Caco-2 (cell line): ENCODE measurements around the gene NFATC1. TPM values are rescaled to one million over a fixed set of nuclear protein-coding genes. Genes with fewer than 3 reads are reported as not detected.

Experiments used
- BruUV-seq: library from RNA; stranded (reverse); fragments of 400-500 nt; replicated peaks from 2 replicates; lab custom pipeline; 2021; lab: Mats Ljungman, UMichigan
- CTCF ChIA-PET: fragments of 300-600 bp; sonication (Branson Sonifier 250); formaldehyde crosslinking; loops from one replicate; lab custom pipeline; 2022; ENCODE audit warnings: antibody characterized with exemption; lab: Charles Lee
- POLR2A ChIA-PET: fragments of 300-600 bp; sonication (Branson Sonifier 250); formaldehyde crosslinking; loops from one replicate; lab custom pipeline; 2022; ENCODE audit warnings: antibody characterized with exemption; lab: Charles Lee
- DNase-seq, 2 experiments: peaks; one replicate each; pipeline versions ENCODE4 v3.0.0 to v3.0.0-alpha.2; 2020 to 2022
- H3K27me3 ChIP-seq: replicated peaks from 2 replicates; pipeline ENCODE4 v1.6.0; 2011; ENCODE audit warnings: low read length; ENCODE audit not compliant: control insufficient read depth, insufficient read depth
- H3K36me3 ChIP-seq: 2 replicates; pipeline ENCODE4 v1.5.1; 2011; ENCODE audit warnings: low read length; ENCODE audit not compliant: control insufficient read depth, insufficient read depth
- H3K4me1 ChIP-seq: fragments of 250-450 bp; sonication (Bioruptor Pico); 2 replicates; pipeline ENCODE4 v1.5.1; 2020; ENCODE audit warnings: mild to moderate bottlenecking
- H3K4me3 ChIP-seq: 2 replicates; pipeline ENCODE4 v1.5.1; 2011; ENCODE audit warnings: low read depth, mild to moderate bottlenecking, control low read depth, low read length
- H3K9me3 ChIP-seq: fragments of 250-450 bp; sonication (Bioruptor Pico); 2 replicates; pipeline ENCODE4 v1.5.1; 2020; ENCODE audit warnings: mild to moderate bottlenecking, moderate library complexity
- H3K27ac Mint-ChIP-seq: one replicate; pipeline ENCODE4 v1.8.0; 2022; ENCODE audit warnings: mixed read lengths; ENCODE audit not compliant: unreplicated experiment
- H3K27me3 Mint-ChIP-seq: one replicate; pipeline ENCODE4 v1.8.0; 2022; ENCODE audit warnings: mixed read lengths; ENCODE audit not compliant: insufficient read depth, unreplicated experiment
- H3K36me3 Mint-ChIP-seq: one replicate; pipeline ENCODE4 v1.8.0; 2022; ENCODE audit warnings: mild to moderate bottlenecking, mixed read lengths; ENCODE audit not compliant: insufficient read depth, unreplicated experiment
- H3K4me1 Mint-ChIP-seq: one replicate; pipeline ENCODE4 v1.8.0; 2022; ENCODE audit warnings: low read depth, mixed read lengths; ENCODE audit not compliant: unreplicated experiment
- H3K4me3 Mint-ChIP-seq: one replicate; pipeline ENCODE4 v1.8.0; 2022; ENCODE audit warnings: mild to moderate bottlenecking, moderate library complexity, mixed read lengths; ENCODE audit not compliant: unreplicated experiment
- H3K9me3 Mint-ChIP-seq: one replicate; pipeline ENCODE4 v1.8.0; 2022; ENCODE audit warnings: mixed read lengths; ENCODE audit not compliant: unreplicated experiment
- CTCF ChIP-seq, 2 experiments: fragments of 200-600 bp in 1 of 2; IDR thresholded peaks; 1 replicate in 1 of 2; 2 replicates in 1 of 2; pipeline versions ENCODE4 v1.5.1 to v1.8.0; 2011 to 2022; ENCODE audit warnings: antibody characterized with exemption in 1 of 2, control low read depth in 1 of 2, inconsistent platforms in 1 of 2, low read depth in 1 of 2, low read length in 1 of 2, mild to moderate bottlenecking in 1 of 2, moderate library complexity in 1 of 2; ENCODE audit not compliant: insufficient read depth in 1 of 2, severe bottlenecking in 1 of 2, unreplicated experiment in 1 of 2
- intact Hi-C: fragments of 100-400 bp; cut with micrococcal nuclease; formaldehyde crosslinking; loops from one replicate; pipeline ENCODE4 v1.10.0; 2022; ENCODE audit not compliant: unreplicated experiment
- total RNA-seq: library from RNA; stranded (reverse); gene quantifications from 2 replicates; pipeline ENCODE4 v1.2.3, GENCODE V29; 2022

NFATC1 gene
- total RNA-seq, 1 experiment from 2014 or later, result 0.66 TPM

DNA sequence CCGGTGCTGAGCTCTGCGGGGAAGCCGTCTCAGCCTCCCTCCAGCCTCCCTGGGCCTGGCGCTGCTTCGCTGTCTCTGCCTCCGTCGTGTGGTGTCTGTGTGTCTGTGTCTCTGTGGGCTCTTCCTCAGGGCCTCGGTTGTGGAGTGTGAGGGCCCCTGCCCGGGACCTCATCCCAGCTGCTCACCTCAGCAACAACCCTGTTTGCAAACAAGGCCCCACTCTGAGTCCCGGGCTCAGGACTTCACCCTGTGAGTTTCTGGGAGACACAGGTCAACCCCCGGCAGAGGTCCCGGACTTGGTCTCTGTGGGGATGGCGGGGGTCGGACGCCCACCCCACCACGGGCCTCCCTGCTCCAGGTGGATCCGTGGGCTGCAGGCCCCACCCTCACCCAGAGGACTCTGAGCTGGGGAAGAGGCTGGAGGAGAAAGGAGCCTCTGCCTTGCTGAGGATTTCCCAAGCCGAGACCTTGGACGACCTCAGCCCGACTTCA lies 156.5 kb downstream of the NFATC1 start:
- Mint-ChIP-seq H3K4me3 (no peak overlapping the region), H3K27ac (no peak overlapping the region), H3K9me3 (no peaks in the 10 kb centered on the region), H3K27me3 (no peaks in the 10 kb centered on the region), H3K36me3 (no peaks in the 10 kb centered on the region), H3K4me1 (no peaks in the 10 kb centered on the region)
- Histone ChIP-seq H3K4me3 (no peak overlapping the region), H3K36me3 (no peaks in the 10 kb centered on the region), H3K9me3 (no peaks in the 10 kb centered on the region), H3K27me3 (no peaks in the 10 kb centered on the region), H3K4me1 (no peaks in the 10 kb centered on the region)
- POLR2A ChIA-PET, result no interaction called here
- CTCF ChIA-PET, result no interaction called here
- DNase-seq, result no peak
- TF ChIP-seq CTCF (IDR thresholded peaks at IDR 0.05; ENCODE audit: insufficient read depth in 1 of 2, low read depth in 1 of 2, low read length in 1 of 2, severe bottlenecking in 1 of 2, unreplicated experiment in 1 of 2), result no peak
- no TSS peak for BruUV-seq
- intact Hi-C loops, result no loop called here

DNA sequence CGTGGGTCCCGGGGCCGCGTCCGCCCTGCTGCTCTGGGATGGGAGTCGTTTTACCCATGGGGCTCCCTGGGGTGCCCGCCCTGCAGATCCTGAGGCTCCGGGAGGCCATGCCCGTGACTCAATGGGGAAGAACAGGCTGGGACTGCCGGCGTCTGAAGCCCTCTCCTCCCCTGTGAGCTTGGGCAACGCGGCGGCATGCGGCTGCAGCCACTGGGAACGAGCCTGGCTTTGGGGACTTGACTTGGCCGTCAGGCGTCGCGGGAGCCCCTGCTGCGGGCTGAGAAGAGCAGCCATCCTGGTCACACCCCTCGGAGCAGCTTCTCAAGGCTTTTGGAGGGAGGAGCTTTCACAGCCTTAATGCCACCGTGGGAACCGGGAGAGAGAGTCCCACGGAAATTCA lies 157.0 kb downstream of the NFATC1 start:
- no TSS peak for BruUV-seq
- POLR2A ChIA-PET, result no interaction called here
- H3K36me3 Mint-ChIP-seq, result no peaks in the 10 kb centered on the region
- no peaks in the 10 kb centered on the region for H3K27me3 Mint-ChIP-seq
- intact Hi-C loops, result no loop called here
- H3K36me3 ChIP-seq, result no peaks in the 10 kb centered on the region
- DNase-seq, result no peak
- no peak overlapping the region for H3K4me3 Mint-ChIP-seq
- H3K9me3 ChIP-seq, result no peaks in the 10 kb centered on the region
- no peaks in the 10 kb centered on the region for H3K4me1 ChIP-seq
- CTCF ChIA-PET, result no interaction called here
- H3K4me1 Mint-ChIP-seq, result no peaks in the 10 kb centered on the region
- H3K27ac Mint-ChIP-seq, result no peak overlapping the region
- no peak for TF ChIP-seq CTCF (IDR thresholded peaks at IDR 0.05; ENCODE audit: insufficient read depth in 1 of 2, low read depth in 1 of 2, low read length in 1 of 2, severe bottlenecking in 1 of 2, unreplicated experiment in 1 of 2)
- H3K9me3 Mint-ChIP-seq, result no peaks in the 10 kb centered on the region
- no peak overlapping the region for H3K4me3 ChIP-seq
- H3K27me3 ChIP-seq, result no peaks in the 10 kb centered on the region

DNA sequence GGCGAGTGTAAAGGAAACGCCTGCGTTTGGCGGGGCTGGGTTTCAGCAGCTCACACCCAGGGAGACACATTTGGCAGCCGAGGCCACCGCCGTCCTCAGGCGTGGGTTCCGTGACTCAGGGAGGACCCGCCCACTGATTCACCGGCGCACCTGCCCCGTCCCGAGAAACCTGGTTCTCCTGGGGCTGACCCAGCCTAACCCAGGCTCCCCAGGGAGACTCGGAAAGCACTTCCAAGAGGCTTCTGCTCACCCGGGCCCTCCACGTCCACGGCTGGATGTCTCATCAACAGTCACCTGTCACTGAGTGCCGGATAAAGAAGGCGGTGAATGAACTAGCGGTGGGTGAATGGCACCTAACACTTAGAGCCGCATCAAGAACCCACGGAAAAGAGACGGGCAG lies 157.4 kb downstream of the NFATC1 start:
- TF ChIP-seq CTCF (IDR thresholded peaks at IDR 0.05; ENCODE audit: insufficient read depth in 1 of 2, low read depth in 1 of 2, low read length in 1 of 2, severe bottlenecking in 1 of 2, unreplicated experiment in 1 of 2), result no peak

More for the DNA sequence above, 157.4 kb downstream of the NFATC1 start:
- intact Hi-C loops, result no loop called here
- Histone ChIP-seq H3K9me3 (no peaks in the 10 kb centered on the region), H3K4me1 (no peaks in the 10 kb centered on the region), H3K36me3 (no peaks in the 10 kb centered on the region), H3K27me3 (no peaks in the 10 kb centered on the region), H3K4me3 (no peak overlapping the region)
- Mint-ChIP-seq H3K36me3 (no peaks in the 10 kb centered on the region), H3K27me3 (no peaks in the 10 kb centered on the region), H3K9me3 (no peaks in the 10 kb centered on the region), H3K4me1 (no peaks in the 10 kb centered on the region), H3K27ac (no peak overlapping the region), H3K4me3 (no peak overlapping the region)
- no peak for DNase-seq
- POLR2A ChIA-PET, result no interaction called here
- CTCF ChIA-PET, result no interaction called here
- BruUV-seq, result no TSS peak
